ENCODE data around the gene PLLP. TPM values are rescaled to one million over a fixed set of nuclear protein-coding genes. Genes with fewer than 3 reads are reported as not detected.

PLLP gene
- total and polyA plus RNA-seq, 10 of the 15 experiments (the other 5 are each of a cell fraction or from before 2014, with no cell fraction given) = 0.21 to 5.8 (median 0.67) TPM

DNA sequence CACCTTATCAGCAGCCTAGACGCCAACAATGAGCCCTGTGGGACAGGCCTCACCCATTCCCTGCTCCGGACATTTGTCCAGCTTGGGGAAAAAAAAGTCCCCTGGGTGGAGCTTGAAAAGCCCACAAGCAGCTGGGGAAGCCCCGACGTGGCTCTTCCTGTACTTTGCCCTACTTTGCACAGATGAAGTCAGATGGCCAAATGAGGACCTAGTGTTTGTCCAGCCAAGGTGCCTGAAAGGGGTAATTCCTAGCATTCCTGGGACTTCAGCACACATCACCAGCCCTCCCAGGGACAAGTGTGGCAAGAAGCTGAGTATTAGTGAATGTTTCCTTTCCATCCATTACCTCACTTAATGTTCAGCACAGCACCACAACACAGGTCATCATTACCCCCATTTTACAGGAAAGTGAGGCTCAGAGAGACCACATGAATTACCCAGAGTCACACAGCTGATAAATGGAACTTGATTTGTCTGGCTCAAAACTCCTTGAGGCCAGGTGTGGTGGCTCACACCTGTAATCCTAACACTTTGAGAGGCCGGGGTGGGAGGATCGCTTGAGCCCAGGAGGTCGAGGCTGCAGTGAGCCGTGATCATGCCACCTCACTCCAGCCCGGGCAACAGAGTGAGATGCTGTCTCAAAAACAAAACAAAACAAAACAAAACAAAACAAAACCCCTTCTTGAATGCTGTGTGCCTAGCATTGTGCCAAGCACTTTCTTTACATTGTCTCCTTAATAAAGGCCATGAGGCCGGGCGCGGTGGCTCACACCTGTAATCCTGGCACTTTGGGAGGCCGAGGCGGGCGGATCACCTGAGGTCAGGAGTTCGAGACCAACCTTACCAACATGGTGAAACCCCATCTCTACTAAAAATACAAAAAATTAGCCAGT is 19.9 kb upstream of the PLLP start (continued):
- TF ChIP-seq ZNF217 (IDR thresholded peaks at IDR 0.05) = peak; percentile 63; the same call in 1 of the 2 replicates
- TF ChIP-seq FOXK2 (IDR thresholded peaks at IDR 0.05) = no peak
- TF ChIP-seq, protein P1, sequence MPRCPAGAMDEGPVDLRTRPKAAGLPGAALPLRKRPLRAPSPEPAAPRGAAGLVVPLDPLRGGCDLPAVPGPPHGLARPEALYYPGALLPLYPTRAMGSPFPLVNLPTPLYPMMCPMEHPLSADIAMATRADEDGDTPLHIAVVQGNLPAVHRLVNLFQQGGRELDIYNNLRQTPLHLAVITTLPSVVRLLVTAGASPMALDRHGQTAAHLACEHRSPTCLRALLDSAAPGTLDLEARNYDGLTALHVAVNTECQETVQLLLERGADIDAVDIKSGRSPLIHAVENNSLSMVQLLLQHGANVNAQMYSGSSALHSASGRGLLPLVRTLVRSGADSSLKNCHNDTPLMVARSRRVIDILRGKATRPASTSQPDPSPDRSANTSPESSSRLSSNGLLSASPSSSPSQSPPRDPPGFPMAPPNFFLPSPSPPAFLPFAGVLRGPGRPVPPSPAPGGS (IDR thresholded peaks at IDR 0.05; ENCODE audit: borderline replicate concordance, insufficient read depth, low read depth, low read length, poor library complexity, severe bottlenecking) = peak; percentile 67
- 0 out of 2 replicates have a peak, but pooled peaks have one; percentile 11 for TF ChIP-seq SPI1 (IDR thresholded peaks at IDR 0.05; ENCODE audit: borderline replicate concordance, insufficient read depth, low read depth, low read length)
- no peak for TF ChIP-seq BMI1 (IDR thresholded peaks at IDR 0.05; ENCODE audit: borderline replicate concordance)
- no peak for TF ChIP-seq NFIC (IDR thresholded peaks at IDR 0.05; ENCODE audit: low read depth, low read length)
- TF ChIP-seq, protein P2, sequence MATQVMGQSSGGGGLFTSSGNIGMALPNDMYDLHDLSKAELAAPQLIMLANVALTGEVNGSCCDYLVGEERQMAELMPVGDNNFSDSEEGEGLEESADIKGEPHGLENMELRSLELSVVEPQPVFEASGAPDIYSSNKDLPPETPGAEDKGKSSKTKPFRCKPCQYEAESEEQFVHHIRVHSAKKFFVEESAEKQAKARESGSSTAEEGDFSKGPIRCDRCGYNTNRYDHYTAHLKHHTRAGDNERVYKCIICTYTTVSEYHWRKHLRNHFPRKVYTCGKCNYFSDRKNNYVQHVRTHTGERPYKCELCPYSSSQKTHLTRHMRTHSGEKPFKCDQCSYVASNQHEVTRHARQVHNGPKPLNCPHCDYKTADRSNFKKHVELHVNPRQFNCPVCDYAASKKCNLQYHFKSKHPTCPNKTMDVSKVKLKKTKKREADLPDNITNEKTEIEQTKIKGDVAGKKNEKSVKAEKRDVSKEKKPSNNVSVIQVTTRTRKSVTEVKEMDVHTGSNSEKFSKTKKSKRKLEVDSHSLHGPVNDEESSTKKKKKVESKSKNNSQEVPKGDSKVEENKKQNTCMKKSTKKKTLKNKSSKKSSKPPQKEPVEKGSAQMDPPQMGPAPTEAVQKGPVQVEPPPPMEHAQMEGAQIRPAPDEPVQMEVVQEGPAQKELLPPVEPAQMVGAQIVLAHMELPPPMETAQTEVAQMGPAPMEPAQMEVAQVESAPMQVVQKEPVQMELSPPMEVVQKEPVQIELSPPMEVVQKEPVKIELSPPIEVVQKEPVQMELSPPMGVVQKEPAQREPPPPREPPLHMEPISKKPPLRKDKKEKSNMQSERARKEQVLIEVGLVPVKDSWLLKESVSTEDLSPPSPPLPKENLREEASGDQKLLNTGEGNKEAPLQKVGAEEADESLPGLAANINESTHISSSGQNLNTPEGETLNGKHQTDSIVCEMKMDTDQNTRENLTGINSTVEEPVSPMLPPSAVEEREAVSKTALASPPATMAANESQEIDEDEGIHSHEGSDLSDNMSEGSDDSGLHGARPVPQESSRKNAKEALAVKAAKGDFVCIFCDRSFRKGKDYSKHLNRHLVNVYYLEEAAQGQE (IDR thresholded peaks at IDR 0.05; ENCODE audit: low read depth, low read length) = no peak
- no peak for TF ChIP-seq MEF2A (IDR thresholded peaks at IDR 0.05; ENCODE audit: insufficient read depth, low read depth, low read length)
- TF ChIP-seq, protein P3, sequence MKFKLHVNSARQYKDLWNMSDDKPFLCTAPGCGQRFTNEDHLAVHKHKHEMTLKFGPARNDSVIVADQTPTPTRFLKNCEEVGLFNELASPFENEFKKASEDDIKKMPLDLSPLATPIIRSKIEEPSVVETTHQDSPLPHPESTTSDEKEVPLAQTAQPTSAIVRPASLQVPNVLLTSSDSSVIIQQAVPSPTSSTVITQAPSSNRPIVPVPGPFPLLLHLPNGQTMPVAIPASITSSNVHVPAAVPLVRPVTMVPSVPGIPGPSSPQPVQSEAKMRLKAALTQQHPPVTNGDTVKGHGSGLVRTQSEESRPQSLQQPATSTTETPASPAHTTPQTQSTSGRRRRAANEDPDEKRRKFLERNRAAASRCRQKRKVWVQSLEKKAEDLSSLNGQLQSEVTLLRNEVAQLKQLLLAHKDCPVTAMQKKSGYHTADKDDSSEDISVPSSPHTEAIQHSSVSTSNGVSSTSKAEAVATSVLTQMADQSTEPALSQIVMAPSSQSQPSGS (IDR thresholded peaks at IDR 0.05; ENCODE audit: low read length) = no peak
- TF ChIP-seq, protein P4, sequence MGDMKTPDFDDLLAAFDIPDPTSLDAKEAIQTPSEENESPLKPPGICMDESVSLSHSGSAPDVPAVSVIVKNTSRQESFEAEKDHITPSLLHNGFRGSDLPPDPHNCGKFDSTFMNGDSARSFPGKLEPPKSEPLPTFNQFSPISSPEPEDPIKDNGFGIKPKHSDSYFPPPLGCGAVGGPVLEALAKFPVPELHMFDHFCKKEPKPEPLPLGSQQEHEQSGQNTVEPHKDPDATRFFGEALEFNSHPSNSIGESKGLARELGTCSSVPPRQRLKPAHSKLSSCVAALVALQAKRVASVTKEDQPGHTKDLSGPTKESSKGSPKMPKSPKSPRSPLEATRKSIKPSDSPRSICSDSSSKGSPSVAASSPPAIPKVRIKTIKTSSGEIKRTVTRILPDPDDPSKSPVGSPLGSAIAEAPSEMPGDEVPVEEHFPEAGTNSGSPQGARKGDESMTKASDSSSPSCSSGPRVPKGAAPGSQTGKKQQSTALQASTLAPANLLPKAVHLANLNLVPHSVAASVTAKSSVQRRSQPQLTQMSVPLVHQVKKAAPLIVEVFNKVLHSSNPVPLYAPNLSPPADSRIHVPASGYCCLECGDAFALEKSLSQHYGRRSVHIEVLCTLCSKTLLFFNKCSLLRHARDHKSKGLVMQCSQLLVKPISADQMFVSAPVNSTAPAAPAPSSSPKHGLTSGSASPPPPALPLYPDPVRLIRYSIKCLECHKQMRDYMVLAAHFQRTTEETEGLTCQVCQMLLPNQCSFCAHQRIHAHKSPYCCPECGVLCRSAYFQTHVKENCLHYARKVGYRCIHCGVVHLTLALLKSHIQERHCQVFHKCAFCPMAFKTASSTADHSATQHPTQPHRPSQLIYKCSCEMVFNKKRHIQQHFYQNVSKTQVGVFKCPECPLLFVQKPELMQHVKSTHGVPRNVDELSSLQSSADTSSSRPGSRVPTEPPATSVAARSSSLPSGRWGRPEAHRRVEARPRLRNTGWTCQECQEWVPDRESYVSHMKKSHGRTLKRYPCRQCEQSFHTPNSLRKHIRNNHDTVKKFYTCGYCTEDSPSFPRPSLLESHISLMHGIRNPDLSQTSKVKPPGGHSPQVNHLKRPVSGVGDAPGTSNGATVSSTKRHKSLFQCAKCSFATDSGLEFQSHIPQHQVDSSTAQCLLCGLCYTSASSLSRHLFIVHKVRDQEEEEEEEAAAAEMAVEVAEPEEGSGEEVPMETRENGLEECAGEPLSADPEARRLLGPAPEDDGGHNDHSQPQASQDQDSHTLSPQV (IDR thresholded peaks at IDR 0.05) = 0 out of 2 replicates have a peak, but pooled peaks have one; percentile 23
- TF ChIP-seq, protein P5, sequence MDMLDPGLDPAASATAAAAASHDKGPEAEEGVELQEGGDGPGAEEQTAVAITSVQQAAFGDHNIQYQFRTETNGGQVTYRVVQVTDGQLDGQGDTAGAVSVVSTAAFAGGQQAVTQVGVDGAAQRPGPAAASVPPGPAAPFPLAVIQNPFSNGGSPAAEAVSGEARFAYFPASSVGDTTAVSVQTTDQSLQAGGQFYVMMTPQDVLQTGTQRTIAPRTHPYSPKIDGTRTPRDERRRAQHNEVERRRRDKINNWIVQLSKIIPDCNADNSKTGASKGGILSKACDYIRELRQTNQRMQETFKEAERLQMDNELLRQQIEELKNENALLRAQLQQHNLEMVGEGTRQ (IDR thresholded peaks at IDR 0.05; ENCODE audit: borderline replicate concordance, low read depth, low read length) = no peak; the same call in 1 of the 2 replicates
- TF ChIP-seq KAT2A (conservative IDR thresholded peaks at IDR 0.05; ENCODE audit: control insufficient read depth, low read depth, low read length) = no peak
- peak; percentile 19; the same call in 1 of the 2 replicates for TF ChIP-seq YY1 (IDR thresholded peaks at IDR 0.05; ENCODE audit: low read depth, low read length)
- no peak for TF ChIP-seq RBBP5 (conservative IDR thresholded peaks at IDR 0.05)
- TF ChIP-seq BRCA1 (IDR thresholded peaks at IDR 0.05; ENCODE audit: low read depth, low read length) = no peak
- peak; percentile 19; the same call in 1 of the 2 replicates for TF ChIP-seq SMC3 (IDR thresholded peaks at IDR 0.05; ENCODE audit: borderline replicate concordance, low read length)
